Activated CD8-positive, alpha-beta T cell treated with anti-CD3 and anti-CD28 coated beads for 36 hours (primary cell): ENCODE measurements around the gene CALB2. TPM values are rescaled to one million over a fixed set of nuclear protein-coding genes. Genes with fewer than 3 reads are reported as not detected.

ENCODE experiments used
- ATAC-seq: fragments of 200-7000 bp; cut with Tn5 transposase; one replicate; pipeline ENCODE4 v1.10.0; 2021; ENCODE audit warnings: mild to moderate bottlenecking, moderate library complexity
- CTCF ChIA-PET: fragments of 350-600 bp; sonication (Branson Sonifier 250); formaldehyde crosslinking; loops from one replicate; lab custom pipeline; 2021; ENCODE audit warnings: antibody characterized with exemption; lab: Charles Lee
- POLR2A ChIA-PET: fragments of 350-600 bp; sonication (Branson Sonifier 250); formaldehyde crosslinking; loops from one replicate; lab custom pipeline; 2021; ENCODE audit warnings: antibody characterized with exemption; lab: Charles Lee
- DNase-seq: peaks from one replicate; pipeline ENCODE4 v3.0.0-alpha.2; 2020
- H3K27ac Mint-ChIP-seq: one replicate; pipeline ENCODE4 v1.8.0; 2021; ENCODE audit warnings: mild to moderate bottlenecking, mixed read lengths
- H3K27me3 Mint-ChIP-seq: one replicate; pipeline ENCODE4 v1.8.0; 2021; ENCODE audit warnings: mixed read lengths
- H3K36me3 Mint-ChIP-seq: one replicate; pipeline ENCODE4 v1.8.0; 2021; ENCODE audit warnings: low read depth, mixed read lengths
- H3K4me1 Mint-ChIP-seq: one replicate; pipeline ENCODE4 v1.8.0; 2021; ENCODE audit warnings: low read depth, mixed read lengths
- H3K4me3 Mint-ChIP-seq: one replicate; pipeline ENCODE4 v1.8.0; 2021; ENCODE audit warnings: mild to moderate bottlenecking, moderate library complexity, mixed read lengths
- H3K9me3 Mint-ChIP-seq: one replicate; pipeline ENCODE4 v1.8.0; 2021; ENCODE audit warnings: mixed read lengths
- intact Hi-C: fragments of 100-400 bp; cut with micrococcal nuclease; formaldehyde crosslinking; loops from one replicate; pipeline ENCODE4 v1.10.0; 2022
- total RNA-seq, 2 experiments: library from RNA; stranded (reverse); gene quantifications; one replicate each; pipeline ENCODE4 v1.2.3, GENCODE V29; 2021
- TF ChIP-seq, protein P1 (sequence below): fragments of 200-600 bp; IDR thresholded peaks from one replicate; pipeline ENCODE4 v1.8.0; 2022; ENCODE audit warnings: antibody characterized with exemption, mild to moderate bottlenecking

Gene CALB2
- total RNA-seq, 2 experiments from 2014 or later, result not detected

DNA sequence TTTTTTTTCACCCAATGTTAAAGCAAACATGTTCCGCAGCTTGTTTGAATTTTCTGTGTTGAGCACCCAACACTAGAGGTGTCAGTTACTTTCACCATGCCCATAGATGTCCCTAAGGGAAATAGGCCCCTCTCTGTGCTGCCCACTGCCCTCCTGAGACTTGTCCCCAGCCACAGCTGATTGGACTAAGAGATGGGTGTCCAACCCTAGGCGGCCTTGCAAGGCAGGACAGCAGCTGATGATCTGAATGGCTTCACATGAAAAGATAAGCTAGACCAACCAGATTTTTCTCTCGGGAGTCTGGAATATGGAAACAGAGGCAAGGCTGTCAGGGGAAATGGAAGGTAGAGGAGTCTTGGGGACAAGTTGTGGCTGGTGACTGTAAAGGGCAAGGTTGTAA is 6.1 kb upstream of the CALB2 start:
- Mint-ChIP-seq H3K27me3 (peaks cover 3% of the 10 kb centered on the region), H3K4me1 (no peaks in the 10 kb centered on the region), H3K4me3 (no peak overlapping the region), H3K9me3 (no peaks in the 10 kb centered on the region), H3K27ac (no peak overlapping the region), H3K36me3 (no peaks in the 10 kb centered on the region)
- DNase-seq (no peak), ATAC-seq (no peak)
- ChIA-PET CTCF (interaction anchor here (1.7 kb wide), 1 partner anchor 60 kb away, joined by 4 read pairs; no protein-coding TSS in a partner anchor), POLR2A (no interaction called here)
- TF ChIP-seq, protein P1, sequence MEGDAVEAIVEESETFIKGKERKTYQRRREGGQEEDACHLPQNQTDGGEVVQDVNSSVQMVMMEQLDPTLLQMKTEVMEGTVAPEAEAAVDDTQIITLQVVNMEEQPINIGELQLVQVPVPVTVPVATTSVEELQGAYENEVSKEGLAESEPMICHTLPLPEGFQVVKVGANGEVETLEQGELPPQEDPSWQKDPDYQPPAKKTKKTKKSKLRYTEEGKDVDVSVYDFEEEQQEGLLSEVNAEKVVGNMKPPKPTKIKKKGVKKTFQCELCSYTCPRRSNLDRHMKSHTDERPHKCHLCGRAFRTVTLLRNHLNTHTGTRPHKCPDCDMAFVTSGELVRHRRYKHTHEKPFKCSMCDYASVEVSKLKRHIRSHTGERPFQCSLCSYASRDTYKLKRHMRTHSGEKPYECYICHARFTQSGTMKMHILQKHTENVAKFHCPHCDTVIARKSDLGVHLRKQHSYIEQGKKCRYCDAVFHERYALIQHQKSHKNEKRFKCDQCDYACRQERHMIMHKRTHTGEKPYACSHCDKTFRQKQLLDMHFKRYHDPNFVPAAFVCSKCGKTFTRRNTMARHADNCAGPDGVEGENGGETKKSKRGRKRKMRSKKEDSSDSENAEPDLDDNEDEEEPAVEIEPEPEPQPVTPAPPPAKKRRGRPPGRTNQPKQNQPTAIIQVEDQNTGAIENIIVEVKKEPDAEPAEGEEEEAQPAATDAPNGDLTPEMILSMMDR, result no peak
- intact Hi-C loops, result no loop called here

DNA sequence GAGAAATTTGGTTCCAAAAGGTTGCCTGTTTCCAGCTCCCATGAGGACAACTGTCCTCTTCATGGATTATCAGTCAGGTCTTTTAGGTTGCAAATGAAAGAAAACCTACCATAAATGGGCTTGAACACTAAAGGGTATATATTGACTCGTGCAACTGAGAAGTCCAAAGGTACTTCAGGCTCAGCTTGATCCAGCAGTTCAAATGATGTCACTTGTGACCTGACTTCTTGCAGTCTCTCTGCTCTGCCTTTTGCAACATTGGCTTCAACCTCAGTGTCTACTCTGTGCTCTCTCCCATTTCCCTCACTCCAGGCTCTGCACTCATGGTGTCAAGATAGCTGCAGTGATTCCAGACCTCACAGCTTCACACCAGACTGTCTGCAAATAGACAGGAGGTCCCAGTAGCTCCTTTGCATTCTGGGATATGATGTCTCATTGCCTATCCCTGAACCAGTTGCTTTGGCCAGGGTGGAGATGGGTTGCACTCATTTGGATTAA is 5.5 kb upstream of the CALB2 start:
- POLR2A ChIA-PET, result no interaction called here
- CTCF ChIA-PET, result interaction anchor here (1.7 kb wide), 1 partner anchor 60 kb away, joined by 4 read pairs; no protein-coding TSS in a partner anchor
- DNase-seq (no peak), ATAC-seq (no peak)
- H3K4me1 Mint-ChIP-seq, result no peaks in the 10 kb centered on the region
- intact Hi-C loops, result no loop called here
- no peaks in the 10 kb centered on the region for H3K9me3 Mint-ChIP-seq
- no peak overlapping the region for H3K27ac Mint-ChIP-seq
- H3K27me3 Mint-ChIP-seq, result peaks cover 4% of the 10 kb centered on the region
- TF ChIP-seq, protein P1, result no peak
- no peaks in the 10 kb centered on the region for H3K36me3 Mint-ChIP-seq
- no peak overlapping the region for H3K4me3 Mint-ChIP-seq

DNA sequence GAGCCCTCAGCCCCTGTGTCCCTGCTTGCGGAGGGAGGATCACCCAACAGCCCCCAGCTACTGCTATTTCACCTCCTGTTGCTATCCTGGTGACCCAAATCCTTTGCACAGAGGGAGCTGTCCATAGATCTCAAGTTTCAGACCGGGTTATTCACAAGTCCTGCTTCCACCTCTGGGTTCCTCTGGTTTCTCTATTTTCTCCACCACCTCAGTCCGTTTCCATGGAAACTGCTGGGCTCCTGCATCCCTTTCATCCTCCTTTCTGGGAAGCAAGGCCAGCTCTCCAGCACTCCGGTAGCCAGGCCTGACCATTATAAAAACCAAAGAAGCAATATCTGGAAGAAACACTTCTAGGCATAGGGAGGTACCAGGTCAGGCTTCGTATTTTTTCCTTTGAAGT is 4.8 kb upstream of the CALB2 start:
- ChIA-PET CTCF (interaction anchor here (0.8 to 1.7 kb wide), 2 partner anchors 11 to 59 kb away, joined by 3 to 4 read pairs; no protein-coding TSS in a partner anchor), POLR2A (no interaction called here)
- TF ChIP-seq, protein P1, result no peak
- intact Hi-C loops, result no loop called here
- Mint-ChIP-seq H3K27ac (no peak overlapping the region), H3K36me3 (no peaks in the 10 kb centered on the region), H3K4me1 (peaks cover 2% of the 10 kb centered on the region), H3K27me3 (peaks cover 7% of the 10 kb centered on the region), H3K9me3 (no peaks in the 10 kb centered on the region), H3K4me3 (no peak overlapping the region)
- DNase-seq, result no peak
- ATAC-seq, result no peak

DNA sequence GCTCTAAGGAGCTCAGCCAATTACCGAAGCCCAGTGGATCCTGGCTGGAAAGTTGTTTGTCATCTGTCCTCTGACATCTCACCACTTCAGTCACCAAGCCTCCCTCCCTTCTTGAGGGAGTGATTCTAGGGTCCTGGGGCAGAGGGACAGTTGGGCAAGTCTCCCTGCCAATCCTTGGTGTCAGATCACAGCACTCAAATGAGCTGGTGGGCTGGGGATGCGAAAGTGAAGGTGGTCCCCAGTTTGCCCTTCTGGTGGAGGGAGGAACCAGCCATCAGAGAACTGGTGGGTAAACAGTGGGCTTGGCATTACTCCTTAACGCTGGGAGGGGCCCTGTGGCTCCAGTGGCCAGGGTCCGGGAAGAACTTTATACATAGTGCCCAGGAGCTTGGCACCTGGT is 4.4 kb upstream of the CALB2 start:
- no peak for ATAC-seq
- no peak overlapping the region for H3K4me3 Mint-ChIP-seq
- CTCF ChIA-PET, result interaction anchor here (0.8 to 1.7 kb wide), 2 partner anchors 11 to 59 kb away, joined by 3 to 4 read pairs; no protein-coding TSS in a partner anchor

More for the DNA sequence above, 4.4 kb upstream of the CALB2 start:
- no peak overlapping the region for H3K27ac Mint-ChIP-seq
- POLR2A ChIA-PET, result no interaction called here
- H3K27me3 Mint-ChIP-seq, result peaks cover 7% of the 10 kb centered on the region
- intact Hi-C loops, result no loop called here
- H3K4me1 Mint-ChIP-seq, result peaks cover 2% of the 10 kb centered on the region
- H3K9me3 Mint-ChIP-seq, result no peaks in the 10 kb centered on the region
- no peaks in the 10 kb centered on the region for H3K36me3 Mint-ChIP-seq
- DNase-seq, result no peak
- TF ChIP-seq, protein P1, result no peak
